Activated CD8-positive, alpha-beta memory T cell treated with anti-CD3 and anti-CD28 coated beads for 1 hour (primary cell): ENCODE results near the gene FAU.
"Not testable (repeated sequence)": the region's sequence is repeated elsewhere in the genome, so short reads cannot be mapped to it uniquely, and the experiment has no call there.

ENCODE experiments used
- DNase-seq, 2 donors: peaks; one replicate each; pipeline ENCODE4 v3.0.0-alpha.2; 2020; ENCODE audit warnings: low read depth in 1 of 2; ENCODE audit errors: extremely low read depth in 1 of 2

Gene FAU

DNA sequence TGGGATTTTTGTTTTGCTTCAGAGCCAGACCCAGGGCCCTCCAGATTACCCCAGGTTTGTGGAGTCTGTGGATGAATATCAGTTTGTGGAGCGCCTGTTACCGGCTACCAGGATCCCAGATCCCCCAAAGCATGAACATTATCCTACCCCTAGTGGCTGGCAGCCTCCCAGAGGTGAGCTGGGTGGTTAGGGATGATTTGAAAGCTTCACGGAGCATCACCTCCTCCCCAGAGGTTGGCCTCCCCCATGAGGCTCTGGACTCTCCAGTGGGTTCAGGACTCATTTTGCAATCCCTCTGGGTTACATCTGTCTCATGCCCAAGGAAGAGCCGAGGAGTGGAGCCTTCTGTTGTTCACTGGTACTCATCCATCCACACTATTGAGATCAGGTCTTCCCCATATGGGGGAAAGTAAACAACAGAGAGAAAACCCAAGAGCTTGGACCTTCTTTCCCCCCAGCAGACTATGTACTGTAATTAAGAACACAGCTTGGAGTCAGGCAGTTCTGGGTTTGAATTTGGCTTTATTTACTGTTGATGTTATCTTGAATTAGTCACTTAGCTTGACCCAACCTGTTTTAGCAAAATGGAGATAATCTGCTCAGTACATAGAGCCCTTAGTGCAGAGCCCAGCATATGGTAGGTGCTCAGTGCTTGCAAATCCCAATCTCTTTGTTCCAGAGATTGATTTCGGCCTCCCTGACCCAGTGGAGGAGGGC lies 2.7 kb upstream of the FAU start:
- DNase-seq: no peak

GRCh38 chr11:65121447-65121864 lies 478 bp downstream of the FAU start:
- DNase-seq: no peak

DNA sequence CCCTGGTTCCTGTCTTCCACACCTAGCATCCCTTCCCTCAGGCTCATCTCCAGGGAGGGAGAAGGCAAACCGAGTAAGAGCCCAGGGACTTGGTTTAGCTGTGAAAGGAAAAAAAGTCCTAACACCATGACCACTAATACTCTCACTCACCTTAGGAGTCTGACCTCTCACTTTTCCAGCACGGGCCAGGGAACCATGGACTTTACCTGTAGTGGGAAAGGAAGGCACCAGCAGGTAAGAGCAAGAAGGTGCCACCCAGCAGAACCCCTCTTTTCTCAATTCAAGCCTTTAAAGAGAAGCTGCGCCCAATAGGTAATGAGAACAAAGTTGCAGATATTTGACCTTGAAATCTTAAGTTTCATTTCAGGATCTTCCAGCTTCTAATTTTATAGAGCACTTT lies 1.1 kb downstream of the FAU start:
- DNase-seq: no peak

DNA sequence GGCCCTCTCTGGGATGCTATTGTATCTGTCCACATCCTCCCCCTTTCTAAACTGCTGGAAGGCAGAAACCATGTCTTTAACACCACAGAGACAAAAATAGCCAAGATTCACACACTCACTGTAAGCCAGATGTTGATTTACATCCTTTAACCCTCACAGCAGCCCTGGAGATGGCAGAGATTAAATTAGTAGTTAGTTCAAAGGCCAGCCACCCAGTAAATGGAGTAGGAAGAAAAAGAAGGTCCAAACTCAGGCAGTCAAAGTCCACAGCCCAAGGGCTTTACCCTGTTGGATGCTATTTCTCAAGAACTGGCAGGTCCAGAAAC lies 2.3 kb downstream of the FAU start:
- no peak for DNase-seq

DNA sequence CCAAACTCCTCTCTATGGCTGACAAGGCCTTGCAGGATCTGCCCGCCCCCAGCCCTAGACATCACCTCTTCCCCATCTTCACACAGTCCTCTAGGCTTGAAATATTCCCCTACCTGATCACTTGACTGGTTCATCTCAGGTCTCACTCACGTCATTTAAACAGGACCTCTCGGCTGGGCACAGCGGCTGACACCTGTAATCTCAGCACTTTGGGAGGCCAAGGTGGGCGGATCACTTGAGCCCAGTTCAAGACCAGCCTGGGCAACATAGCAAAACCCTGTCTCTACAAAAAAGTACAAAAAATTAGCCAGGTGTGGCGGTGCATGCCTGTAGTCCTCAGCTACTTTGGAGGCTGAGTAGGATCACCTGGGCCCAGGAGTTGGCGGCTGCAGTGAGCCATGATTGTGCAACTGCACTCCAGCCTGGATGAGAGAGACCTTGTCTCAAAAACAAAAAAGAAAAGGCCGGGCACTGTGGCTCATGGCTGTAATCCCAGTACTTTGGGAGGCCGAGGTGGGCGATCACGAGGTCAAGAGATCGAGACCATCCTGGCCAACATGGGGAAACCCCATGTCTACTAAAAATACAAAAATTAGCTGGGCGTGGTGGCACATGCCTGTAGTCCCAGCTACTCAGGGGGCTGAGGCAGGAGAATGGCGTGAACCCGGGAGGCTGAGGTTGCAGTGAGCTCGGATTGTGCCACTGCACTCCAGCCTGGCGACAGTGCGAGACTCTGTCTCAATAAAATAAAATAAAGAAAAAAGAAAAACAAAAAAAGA lies 2.9 kb downstream of the FAU start:
- not testable (repeated sequence) for DNase-seq

GRCh38 chr11:65118097-65118837 lies 3.7 kb downstream of the FAU start:
- DNase-seq: no peak

GRCh38 chr11:65117206-65118096 lies 4.5 kb downstream of the FAU start, which contains the start of gene ZNHIT2:
Gene ZNHIT2, minus strand, starts transcription at chr11:65117701. Its CDS starts 48 bp downstream, at chr11:65117653.
- peak; percentile 99 to 100 for DNase-seq

DNA sequence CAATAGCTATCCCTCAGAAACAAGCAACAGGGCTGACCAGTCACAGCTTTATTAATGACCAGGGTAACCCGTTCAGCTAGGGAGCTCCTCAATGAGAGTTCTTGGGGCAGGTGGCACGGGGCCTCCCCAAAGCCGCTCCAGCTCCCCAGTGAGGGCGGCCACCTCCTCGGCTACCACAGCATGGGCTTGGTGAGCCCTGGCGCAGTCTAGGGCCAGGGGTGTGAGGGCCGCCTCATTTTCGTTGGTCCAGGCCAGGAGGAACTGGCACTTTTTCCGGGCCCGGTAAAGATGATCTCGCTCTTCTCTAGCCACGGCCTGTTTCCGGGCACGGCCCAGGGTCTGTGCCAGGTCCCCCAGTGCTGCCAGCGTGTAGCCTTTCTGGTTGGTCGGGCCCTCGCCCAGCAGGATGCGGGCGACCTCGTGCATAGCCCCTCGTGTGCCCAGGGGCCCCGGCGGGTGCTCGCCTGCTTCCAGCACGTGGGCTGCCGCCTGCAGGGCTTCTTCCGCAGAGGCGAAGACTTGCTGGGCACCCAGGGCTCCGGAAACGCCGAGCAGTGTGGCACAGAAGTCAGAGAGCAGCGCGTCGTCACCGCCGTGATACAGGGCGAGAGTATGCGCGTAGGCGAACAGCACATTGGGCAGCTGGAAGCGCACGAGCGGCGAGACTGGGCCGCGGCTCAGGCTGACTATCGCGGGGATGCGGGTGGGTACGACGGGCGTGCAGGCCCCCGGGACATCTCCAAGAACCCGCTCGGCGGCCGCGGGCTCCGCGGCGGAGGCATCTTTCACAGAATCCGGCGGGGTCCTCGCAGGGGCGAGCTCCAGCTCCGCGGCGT lies 5.3 kb downstream of the FAU start:
- DNase-seq: no peak

DNA sequence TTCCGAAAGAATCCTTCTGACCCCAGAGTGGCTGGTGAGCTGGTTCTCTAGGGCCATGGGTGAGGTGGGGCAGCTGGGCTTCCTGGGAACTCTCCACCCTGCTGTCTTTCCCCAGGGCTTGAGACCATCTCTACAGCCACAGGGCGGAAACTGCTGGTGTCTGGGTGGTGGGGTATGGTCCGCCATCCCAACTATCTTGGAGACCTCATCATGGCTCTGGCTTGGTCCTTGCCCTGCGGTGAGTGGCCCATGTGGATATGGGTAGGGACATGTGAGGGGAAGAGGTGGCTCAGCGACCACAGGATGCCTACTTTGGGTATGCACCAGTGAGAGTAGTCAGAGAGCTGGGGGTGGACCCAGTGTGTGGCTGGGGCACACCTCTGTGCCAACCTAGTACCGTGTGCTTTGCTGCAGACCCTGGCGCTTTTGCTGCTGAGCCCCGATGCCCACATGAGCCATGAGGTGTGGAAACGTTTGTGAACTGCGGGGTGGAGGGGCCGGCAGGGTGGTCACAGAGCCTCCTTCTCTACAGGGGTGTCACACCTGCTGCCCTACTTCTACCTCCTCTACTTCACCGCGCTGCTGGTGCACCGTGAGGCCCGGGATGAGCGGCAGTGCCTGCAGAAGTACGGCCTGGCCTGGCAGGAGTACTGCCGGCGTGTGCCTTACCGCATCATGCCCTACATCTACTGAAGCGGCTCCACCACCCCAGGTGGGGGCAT lies 6.4 kb downstream of the FAU start:
- no peak for DNase-seq

GRCh38 chr11:65114538-65115171 lies 7.3 kb downstream of the FAU start:
- DNase-seq: no peak

- no peak for DNase-seq
These were observed 8.1 kb downstream of the FAU start for GRCh38 chr11:65113839-65114238.

DNA sequence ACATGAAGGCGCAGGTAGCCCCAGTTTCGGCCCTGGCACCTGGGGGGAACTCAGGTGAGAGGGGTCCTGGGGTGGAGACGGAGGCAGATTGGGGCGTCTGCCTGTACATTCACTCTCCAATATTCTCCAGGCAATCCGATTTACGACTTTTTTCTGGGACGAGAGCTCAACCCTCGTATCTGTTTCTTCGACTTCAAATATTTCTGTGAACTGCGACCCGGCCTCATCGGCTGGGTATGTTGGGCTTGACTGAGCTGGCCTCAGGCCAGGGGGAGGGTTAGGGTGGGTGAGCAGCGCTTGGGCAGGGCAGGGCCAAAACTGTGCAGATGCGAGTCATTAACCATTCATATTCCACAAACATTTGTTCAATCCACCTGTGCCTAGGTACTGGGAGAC lies 8.6 kb downstream of the FAU start:
- DNase-seq: no peak

DNA sequence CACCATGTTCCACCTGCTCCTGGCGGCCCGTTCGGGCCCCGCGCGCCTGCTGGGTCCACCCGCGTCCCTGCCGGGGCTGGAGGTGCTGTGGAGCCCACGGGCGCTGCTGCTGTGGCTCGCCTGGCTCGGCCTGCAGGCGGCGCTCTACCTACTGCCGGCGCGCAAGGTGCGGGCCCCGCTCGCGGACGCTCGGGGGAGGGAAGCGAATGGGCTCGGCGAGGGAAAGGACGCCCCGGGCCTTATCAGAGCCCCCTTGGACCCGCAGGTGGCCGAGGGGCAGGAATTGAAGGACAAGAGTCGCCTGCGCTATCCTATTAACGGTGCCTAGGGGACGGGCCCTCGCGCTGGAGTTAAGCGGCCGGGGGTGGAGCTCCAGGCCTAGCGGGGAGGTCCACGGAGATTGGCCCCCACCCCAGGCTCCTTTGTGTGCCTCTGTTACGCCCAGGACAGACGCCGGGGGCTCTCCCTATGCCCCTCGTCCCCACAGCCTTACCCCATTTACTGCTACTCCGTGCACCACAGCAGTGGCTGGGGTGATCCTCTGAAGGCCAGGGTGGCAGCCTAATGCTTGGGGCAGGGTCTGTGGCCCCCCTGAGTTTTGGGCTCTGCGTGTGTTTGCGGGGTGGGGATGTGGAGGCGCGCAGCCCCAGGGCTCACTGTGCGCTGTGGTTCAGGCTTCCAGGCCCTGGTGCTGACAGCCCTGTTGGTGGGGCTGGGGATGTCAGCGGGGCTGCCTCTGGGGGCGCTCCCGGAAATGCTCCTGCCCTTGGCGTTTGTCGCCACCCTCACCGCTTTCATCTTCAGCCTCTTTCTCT lies 9.2 kb downstream of the FAU start:
- DNase-seq: peak in 1 of 2 donors; percentile 66

GRCh38 chr11:65111744-65112545 lies 10.0 kb downstream of the FAU start, which contains the start of gene TM7SF2:
Gene TM7SF2, plus strand, starts transcription at chr11:65111872. Its CDS starts 144 bp downstream, at chr11:65112016.
- peak; percentile 86 to 93 for DNase-seq

- no peak for DNase-seq
These were observed 10.7 kb downstream of the FAU start for GRCh38 chr11:65111159-65111743.

- peak; percentile 90 to 93 for DNase-seq
These were observed 11.5 kb downstream of the FAU start for GRCh38 chr11:65110354-65110861.
